ENCODE measurements around the gene PANX3.

The PANX3 gene

GRCh38 chr11:124658501-124658900 lies 47.3 kb downstream of the PANX3 start:
- no peak for DNase-seq (ENCODE audit: low read depth, low spot score)

DNA sequence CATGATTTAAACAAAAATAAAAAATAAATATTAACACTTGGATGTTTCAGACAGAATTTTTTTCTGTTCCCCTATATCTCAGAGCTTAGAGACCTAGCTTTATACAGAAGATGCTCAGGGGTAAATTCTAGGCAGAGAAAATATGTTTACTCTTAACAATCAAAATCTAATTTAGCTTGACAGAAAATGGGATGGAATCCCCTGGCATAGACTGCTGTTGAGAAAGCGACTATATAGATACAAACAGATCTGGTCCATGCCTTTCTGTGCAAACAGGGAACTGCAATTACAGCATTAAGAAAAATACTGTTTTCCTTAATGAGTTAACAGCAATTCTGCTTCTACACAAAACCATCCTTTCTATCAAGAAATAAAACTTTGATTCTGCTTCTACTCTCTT lies 47.8 kb downstream of the PANX3 start:
- DNase-seq (ENCODE audit: low read depth, low spot score): no peak

DNA sequence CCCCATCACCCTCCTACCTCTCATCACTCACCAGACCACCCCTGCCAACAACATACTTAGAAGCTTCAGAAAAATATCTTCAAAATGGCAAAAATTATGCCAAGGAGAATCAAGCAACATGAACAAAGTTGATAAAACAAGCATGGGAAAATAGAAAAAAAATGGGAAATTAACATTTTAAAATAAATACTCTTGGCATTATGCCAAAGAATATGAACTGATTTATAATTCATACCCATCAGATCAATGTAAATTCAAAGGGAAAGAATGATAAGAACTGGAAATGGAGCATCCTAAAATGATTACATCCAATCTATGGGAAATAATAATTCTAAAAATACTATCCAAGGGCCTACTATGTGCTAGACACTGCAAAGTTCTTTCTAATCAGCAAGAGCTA lies 50.3 kb downstream of the PANX3 start:
- no peak for DNase-seq (ENCODE audit: low read depth, low spot score)

GRCh38 chr11:124662106-124662505 lies 50.9 kb downstream of the PANX3 start:
- DNase-seq (ENCODE audit: low read depth, low spot score): no peak

DNA sequence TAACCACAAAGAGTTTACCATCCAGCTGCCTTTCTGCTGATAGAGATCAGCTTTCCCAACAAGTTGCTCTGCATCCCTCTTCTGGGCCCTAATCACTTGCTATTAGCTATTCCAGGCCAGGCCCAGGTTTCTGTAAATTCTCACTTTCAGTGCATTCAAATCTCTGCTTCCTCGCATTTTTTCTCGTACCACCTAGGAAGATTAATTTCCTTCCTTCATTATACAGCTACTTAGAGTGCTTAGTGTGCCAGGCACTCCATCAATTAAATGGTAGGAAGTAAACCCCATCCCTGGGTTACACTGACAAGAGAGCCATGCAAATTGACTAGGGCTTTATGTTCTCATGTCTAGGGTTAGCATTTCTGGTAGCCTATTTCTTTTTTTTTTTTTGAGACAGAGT lies 52.6 kb downstream of the PANX3 start:
- no peak for DNase-seq (ENCODE audit: low read depth, low spot score)

DNA sequence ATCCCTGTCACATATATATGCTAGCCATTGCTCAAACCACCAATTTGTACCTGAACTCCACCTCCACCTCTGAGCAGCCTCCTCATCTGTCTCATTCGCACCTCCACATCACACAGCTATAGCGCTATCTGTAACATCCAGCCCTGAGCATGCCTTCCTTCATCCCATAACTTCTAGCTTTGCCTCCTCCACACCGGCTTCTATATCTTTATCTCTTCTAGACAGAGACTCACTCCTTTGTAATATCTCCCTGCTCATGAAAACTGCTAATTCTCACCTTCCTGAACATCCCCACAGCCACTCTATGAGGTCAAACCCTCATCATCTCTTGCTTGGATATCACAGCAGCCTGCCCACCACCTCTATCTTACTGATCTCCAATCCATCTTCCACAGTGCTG lies 56.4 kb downstream of the PANX3 start:
- DNase-seq (ENCODE audit: low read depth, low spot score): no peak

- no peak for DNase-seq (ENCODE audit: low read depth, low spot score)
Observed at GRCh38 chr11:124669193-124669592, 58.0 kb downstream of the PANX3 start.
